ENCODE results near the gene INTS1. TPM values are rescaled to one million over a fixed set of nuclear protein-coding genes. Genes with fewer than 3 reads are reported as not detected.

INTS1 gene, protein sequence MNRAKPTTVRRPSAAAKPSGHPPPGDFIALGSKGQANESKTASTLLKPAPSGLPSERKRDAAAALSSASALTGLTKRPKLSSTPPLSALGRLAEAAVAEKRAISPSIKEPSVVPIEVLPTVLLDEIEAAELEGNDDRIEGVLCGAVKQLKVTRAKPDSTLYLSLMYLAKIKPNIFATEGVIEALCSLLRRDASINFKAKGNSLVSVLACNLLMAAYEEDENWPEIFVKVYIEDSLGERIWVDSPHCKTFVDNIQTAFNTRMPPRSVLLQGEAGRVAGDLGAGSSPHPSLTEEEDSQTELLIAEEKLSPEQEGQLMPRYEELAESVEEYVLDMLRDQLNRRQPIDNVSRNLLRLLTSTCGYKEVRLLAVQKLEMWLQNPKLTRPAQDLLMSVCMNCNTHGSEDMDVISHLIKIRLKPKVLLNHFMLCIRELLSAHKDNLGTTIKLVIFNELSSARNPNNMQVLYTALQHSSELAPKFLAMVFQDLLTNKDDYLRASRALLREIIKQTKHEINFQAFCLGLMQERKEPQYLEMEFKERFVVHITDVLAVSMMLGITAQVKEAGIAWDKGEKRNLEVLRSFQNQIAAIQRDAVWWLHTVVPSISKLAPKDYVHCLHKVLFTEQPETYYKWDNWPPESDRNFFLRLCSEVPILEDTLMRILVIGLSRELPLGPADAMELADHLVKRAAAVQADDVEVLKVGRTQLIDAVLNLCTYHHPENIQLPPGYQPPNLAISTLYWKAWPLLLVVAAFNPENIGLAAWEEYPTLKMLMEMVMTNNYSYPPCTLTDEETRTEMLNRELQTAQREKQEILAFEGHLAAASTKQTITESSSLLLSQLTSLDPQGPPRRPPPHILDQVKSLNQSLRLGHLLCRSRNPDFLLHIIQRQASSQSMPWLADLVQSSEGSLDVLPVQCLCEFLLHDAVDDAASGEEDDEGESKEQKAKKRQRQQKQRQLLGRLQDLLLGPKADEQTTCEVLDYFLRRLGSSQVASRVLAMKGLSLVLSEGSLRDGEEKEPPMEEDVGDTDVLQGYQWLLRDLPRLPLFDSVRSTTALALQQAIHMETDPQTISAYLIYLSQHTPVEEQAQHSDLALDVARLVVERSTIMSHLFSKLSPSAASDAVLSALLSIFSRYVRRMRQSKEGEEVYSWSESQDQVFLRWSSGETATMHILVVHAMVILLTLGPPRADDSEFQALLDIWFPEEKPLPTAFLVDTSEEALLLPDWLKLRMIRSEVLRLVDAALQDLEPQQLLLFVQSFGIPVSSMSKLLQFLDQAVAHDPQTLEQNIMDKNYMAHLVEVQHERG (N-terminal part only)
- 78.4 TPM for total RNA-seq

DNA sequence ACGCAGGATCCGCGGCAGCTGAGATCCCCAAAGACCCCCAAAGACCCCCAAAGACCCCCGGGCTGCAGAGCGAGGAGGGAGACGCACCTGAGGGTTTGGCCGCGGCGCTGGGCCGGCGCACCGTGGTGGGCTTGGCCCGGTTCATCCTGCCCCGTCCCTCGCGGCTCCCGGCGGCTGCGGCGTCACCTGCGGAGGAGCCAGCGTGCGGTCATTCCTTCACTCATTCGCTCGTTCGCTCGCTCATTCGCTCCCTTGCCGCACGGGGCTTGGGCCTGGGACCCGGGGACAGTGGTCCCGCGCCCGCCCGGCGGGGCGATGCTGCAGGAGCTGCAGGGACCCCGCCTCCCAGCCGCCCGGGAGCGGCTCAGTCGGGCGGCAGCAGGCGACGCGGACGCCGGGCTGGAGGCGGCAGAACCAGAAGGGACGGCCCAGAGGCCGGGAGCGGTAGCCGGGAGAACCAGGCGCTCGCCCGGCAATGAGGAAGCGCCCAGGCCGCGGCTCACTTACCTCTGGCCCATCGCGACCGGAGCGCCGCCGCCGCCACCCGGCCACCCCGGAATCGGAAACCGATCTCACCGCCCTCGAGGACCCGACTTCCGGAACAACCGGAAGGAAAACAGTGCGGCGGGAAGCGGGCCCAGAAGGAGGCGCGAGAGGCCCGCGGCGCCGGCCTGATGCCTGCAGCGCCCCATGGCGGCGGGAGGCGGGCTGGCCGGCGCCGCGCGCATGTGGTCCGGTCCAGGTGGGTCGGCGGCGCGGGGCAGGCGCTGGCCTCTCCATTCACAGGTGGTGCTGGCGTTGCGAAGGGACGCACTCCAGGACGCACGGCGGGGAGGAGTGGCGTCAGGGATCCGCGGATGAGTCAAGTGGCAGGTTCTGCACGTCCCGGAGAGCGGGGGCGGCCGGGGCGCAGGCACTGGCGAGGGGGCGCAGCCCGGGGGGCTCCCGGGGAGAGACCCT lies at the start of gene INTS1:
TSS of gene INTS1 (minus strand) at position 574 of the 960 bp plus-strand sequence. CDS start at position 145, 429 bp downstream.
- DNase-seq (ENCODE audit: low spot score): peak; percentile 95
- intact Hi-C loops (cut with DNase I): loop anchor here (10.0 kb wide), 1 partner anchor 61 kb away; no protein-coding TSS in a partner anchor
- ATAC-seq: peak; percentile 94

DNA sequence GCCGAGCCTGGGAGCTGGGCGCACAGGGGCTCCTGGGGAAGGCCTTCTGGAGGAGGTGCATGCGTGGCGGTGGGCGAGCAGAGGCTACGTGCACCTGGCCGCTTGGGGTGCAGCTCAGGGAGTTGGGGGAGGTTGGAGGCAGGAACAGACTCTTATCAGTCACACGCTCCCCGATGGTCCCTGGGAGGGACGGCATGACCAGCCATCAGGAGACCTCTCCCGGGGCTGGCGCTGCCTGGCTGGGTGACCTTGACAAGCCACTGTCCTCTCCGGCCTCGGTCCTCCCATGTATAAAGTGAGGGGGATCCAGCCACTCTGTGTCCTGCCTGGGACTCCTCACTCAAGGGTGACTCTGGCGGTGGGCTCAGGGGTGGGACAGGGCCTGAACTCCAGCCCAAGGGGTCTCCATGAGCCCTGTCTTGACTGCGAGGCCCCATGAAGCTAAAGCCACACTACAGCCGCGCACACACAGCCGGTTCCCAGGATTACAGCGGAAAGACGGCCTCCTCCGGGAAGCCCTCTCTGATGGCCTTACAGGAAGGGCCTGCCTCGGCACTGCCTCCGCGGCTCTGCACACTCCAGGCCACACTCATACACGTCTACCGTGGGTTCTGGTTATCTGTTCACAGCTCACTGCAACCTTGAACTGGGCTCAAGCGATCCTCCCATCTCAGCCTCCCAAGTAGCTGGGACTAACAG lies 49.5 kb upstream of the INTS1 start:
- ATAC-seq (no peak), DNase-seq (ENCODE audit: low spot score) (no peak)
- intact Hi-C loops (cut with DNase I): no loop called here

DNA sequence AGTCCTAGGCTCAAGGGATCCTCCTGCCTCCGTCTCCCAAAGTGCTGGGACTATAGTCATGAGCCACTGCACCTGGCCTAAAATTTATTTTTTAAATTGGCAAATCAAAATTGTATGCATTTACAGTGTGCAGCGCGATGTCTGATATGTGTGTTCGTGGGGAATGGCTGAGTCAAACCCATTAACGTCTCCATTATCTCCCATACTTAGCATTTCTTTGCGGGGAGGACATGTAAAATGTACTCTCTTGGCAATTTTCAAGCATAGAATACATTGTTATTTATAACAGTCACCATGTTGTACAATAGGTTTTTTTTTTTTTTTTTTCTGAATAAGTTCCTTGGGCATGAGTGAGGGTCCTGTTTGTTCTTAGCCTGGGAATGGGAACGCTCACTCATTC lies 48.0 kb upstream of the INTS1 start:
- DNase-seq (ENCODE audit: low spot score): no peak
- intact Hi-C loops (cut with DNase I): no loop called here
- no peak for ATAC-seq

DNA sequence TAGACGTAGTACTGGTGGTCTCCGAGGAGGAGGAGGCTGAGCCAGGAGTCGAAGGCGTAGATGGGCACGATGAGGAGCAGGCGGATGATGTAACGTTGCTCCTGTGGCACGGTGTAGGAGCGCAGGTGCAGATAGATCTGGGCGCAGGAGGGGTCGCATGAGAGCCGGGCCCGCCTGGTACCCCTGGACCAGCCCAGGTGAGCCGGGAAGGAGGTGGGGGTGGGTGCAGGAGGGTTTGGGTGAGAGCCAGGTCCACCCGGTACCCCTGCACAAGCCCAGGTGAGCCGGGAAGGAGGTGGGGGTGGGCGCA lies 46.6 kb upstream of the INTS1 start:
- no peak for ATAC-seq
- DNase-seq (ENCODE audit: low spot score): no peak
- intact Hi-C loops (cut with DNase I): no loop called here

DNA sequence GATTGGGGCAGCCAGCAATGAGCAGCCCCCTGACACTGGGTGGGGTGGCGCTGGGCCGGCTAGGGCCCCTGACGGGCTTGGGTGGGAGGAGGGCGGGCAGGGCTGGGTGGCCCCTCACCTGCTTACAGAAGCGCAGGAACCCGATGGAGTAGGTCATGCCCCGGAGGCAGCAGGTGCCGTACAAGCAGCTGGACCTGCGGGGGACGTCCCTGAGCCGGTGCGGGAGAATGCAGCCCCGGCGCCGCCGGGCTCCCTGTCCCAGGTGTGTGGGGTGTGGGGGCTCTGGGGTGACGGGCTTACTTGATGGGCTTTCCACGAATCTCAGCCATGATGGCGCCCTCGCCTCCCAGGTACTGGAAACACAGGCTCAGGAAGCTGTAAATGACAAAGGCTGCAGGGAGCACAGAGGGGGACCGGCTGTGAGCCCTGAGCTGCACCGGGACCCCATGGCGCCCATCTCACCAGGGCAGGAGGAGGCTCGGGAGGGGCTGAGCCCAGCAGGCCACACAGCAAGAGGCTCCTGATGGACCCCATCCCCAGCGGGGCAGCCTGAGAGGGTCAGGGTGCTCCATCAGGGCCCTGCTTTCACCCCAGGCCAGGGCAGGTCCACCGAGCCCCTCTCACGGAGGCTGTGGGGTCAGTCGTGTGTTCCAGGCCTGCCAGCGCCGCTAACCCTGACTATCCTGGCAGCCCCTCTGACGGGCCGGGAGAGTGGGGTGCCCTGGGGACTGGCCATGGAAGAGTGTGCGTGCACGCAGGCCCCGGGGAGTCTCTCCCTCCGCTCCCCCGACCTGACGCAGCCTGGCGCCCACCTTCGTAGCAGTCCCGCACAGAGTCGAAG lies 46.0 kb upstream of the INTS1 start:
- DNase-seq (ENCODE audit: low spot score): no peak
- ATAC-seq: no peak
- intact Hi-C loops (cut with DNase I): no loop called here

DNA sequence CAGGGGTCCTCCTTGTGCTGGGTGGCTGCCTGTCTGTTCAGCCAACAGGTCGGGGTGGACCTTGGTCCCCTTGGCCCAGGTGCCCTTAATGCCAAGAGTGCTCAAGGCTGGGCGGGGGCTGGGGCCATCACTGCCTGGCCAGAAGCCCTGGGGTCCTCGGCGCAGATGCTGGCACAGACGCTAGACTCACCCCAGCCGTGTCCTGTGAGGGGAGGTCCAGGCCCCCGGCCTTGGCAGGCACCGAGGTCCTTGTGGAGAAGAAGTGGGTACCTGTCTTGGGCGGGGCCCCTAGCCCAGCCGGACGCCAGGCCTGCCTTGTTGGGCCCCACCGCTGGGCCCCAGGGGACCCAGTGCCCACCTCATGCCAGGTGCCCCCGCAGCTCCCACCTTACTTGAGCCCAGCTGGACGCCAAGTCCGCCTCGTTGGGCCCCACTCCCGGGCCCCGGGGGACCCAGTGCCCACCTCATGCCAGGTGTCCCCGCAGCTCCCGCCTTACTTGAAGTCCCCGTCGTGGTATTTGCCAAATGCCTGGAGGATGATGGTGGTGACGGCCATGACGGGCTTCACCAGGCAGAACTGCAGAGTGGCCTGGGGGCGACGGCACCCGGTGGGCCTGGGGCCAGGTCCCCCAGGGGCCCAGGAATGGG lies 45.3 kb upstream of the INTS1 start:
- intact Hi-C loops (cut with DNase I): no loop called here
- DNase-seq (ENCODE audit: low spot score) (no peak), ATAC-seq (no peak)

DNA sequence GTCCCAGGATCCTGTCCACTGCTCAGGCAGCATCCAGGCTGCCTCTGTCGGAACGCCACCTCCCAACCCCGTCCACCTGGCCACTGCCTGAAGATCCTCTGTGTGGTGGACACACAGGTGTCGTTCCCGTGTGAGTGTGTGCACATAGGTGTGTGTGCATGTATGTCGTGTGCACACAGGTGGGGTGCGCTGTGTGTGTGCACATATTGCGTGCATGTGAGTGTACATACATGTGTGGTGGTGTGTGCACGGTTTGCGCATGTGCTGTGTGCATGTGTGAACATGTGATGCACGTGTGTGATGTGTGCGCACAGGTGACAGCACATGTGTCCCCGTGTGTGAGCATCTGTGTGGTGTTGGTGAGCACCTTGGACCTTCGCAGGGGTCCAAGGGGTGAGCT lies 44.8 kb upstream of the INTS1 start:
- no peak for ATAC-seq
- DNase-seq (ENCODE audit: low spot score): no peak
- intact Hi-C loops (cut with DNase I): no loop called here

DNA sequence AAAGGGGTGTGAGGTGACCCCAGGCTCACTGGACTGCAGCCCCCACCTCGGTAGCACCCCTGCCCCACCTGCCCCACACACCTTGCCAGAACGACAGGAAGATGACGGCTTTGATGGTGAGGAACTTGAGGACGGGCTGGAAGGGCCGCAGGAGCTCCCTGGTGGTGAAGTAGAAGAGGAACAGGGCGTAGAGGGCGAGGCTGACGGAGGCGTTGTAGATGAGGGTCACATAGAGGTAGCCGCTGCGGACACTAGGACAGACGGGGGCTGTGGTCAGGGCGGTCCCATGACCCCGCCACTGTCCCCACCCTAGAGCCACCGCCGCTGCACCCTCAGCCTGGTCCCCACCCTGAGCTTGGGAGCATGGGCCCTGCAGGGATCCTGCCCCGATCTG lies 44.2 kb upstream of the INTS1 start:
- ATAC-seq (no peak), DNase-seq (ENCODE audit: low spot score) (no peak)
- intact Hi-C loops (cut with DNase I): no loop called here

DNA sequence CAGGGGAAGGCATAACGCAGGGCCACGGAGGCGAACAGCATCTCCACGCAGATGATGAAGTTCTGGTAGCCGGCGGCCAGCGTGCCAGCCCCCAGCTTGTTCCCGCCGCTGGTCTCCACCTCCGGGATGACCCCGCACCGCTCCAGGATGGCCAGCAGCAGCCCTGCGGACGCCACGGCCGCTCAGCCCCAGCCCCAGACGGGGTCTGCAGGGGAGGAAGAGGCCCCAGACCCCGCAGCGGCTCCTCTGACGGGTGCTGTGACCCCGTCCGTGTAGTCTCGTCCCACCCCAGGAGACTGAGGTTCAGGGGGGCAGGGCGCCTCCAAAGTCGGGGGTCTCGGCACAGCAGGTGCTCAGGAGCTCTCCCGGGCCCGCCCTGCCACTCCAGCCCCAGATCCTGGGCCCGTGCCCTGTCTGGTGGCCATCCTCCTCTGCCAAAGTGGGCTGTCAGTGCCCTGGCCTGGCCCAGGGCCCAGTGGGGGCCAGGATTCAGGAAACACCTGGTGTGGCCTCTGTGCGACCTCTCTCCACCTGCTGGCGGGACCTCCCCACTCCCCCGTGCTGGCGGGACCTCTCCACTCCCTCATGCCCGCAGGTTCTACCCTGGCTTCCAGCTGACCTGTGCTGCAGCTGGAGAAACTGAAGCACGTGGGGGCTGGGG lies 43.7 kb upstream of the INTS1 start:
- no peak for ATAC-seq
- no peak for DNase-seq (ENCODE audit: low spot score)
- intact Hi-C loops (cut with DNase I): no loop called here

DNA sequence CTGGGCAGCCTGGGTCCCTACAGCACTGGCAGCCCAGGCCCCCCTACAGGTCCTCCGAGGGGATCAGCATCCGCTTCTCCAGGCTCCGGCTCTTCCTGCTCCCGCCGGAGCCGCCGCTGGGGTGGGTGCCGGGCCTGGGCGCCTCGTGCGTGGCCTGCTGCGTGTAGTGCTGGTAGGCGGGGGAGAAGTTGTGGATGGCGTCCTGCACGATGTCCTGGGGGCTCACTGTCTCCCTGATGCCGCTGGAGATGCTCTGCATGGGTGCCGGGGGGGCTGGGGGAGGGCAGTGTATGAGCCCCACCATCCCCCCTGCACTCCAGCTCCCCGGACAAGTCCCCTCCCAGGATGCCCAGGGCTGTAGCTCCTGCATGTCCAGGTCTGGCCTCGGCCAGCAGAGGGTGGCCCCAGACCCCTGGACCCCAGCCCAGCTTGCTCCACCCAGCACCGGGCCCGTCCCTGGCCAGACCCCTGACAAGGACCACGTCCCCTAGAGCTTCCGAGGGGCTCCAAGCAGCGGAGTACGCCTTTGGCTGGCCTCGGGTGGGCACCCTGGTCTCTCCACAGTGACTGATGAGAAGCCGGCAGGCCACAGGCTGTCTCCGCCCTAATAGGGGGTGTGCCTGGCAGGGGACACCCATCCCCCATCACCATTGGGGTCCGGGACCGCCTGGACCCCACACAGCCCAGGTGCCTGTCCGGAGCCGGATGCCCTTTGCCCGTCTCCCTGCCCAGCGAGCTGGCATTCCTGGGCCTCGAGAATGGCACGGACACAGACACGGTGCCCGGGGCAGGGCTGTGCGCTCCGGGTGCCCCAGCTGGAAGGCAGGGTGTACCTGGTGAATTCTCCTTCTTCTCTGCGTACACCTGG lies 43.0 kb upstream of the INTS1 start:
- DNase-seq (ENCODE audit: low spot score) (peak; percentile 55), ATAC-seq (no peak)
- intact Hi-C loops (cut with DNase I): no loop called here

DNA sequence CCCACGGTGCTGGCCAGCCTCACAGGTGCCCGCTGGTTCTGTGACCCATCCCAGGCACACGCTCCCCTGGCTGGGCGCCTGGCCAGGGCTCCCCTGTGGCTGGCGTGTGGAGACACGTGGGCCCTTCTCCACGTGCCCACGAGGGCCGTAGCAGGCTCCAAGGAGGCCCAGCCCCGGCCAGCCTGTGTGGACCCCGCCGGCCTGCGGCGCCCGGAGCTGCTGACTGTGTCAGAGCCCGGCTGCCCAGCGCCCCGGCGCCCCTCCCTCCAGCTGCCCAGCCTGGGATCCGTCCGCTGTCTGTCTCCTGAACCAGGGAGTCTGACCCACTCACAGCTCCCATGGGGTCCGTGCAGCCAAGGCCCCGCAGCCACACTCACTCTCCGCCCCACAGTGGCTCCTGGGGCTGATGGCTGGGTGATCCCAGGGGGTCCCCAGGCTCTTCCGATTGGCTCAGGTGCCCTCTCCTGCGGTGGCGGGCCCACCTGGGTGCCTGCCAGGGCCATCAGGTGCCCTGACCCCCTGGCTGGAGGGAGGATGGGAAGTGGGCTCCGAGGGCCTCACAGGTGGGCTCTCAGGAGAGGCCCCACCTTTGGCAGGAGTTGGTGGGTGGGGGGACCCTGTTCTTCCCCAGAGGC lies 42.2 kb upstream of the INTS1 start:
- ATAC-seq: no peak
- intact Hi-C loops (cut with DNase I): no loop called here
- no peak for DNase-seq (ENCODE audit: low spot score)

DNA sequence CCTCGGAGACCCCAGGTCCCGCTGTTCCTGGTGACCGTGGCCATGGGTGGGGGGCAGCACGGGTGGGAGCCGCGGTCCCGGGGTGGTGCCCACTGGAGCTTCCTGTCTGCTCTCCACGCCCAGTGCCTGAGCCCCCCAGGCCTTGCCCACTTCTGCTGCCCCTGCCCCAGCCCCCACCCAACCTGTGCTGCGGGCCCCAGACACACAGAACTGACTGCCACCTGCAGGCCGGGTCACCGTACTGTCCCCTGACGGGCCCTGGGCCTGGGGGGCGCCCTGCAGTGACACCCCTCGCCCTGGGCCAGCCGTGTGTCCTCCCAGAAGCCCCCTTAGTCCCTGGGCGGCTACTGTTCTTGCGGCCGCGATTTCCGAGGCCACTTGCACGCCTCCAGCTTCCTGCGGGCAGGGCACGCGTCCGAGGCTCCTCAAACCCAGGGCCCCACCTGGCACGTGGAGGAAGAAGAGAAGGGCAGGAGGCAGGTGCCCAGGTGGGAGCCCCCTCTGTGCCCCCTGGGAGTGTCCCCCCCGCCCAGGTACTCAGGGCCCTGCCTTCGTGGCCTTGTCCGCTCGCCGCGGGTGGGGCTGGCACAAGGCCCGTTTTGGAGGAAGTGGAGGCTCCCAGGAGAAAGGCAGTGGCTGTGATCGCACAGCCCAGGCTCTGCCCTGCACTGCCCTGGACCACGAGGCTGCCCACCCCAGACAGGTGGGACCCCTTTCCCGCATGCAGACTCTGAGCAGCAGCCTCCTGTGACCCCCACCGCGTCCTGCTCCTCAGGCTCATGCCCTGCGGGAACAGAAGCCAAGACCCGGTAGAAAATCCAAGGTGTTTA lies 41.4 kb upstream of the INTS1 start:
- DNase-seq (ENCODE audit: low spot score) (peak; percentile 58), ATAC-seq (no peak)
- intact Hi-C loops (cut with DNase I): no loop called here

DNA sequence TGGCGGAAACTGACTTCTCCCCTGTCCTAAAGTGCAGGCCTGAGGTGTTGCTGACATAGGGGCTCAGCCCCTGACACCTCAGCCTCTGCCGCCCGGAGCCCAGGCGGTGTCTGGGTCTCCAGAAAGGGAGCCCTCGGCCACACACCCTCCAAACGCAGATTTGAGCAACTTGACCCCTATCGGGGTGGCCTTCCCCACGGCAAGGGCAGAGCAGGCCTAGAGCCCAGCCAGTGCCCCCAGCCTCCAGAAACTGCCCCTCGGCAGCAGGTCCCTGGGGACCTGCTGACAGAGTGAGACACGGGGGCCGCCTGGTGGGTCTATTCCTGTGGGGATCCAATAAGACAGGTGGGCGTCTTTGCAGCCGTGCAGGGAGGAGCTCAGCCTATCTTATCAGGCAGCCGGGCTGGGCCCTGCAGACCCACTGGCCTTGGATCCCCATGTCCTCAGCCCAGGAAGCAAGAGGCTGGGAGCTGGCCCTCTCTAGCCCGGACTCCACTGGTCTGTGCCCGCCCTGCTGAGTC lies 40.8 kb upstream of the INTS1 start:
- ATAC-seq (no peak), DNase-seq (ENCODE audit: low spot score) (peak; percentile 57)
- intact Hi-C loops (cut with DNase I): no loop called here

Measured in sciatic nerve (tissue), 2 donors.